Lower lobe of right lung (tissue), 2 donors: ENCODE data around the gene CHP1. TPM values are rescaled to one million over a fixed set of nuclear protein-coding genes. Genes with fewer than 3 reads are reported as not detected.
"Not testable (repeated sequence)": the region's sequence is repeated elsewhere in the genome, so short reads cannot be mapped to it uniquely, and the experiment has no call there.

ENCODE experiments used
- ATAC-seq, 2 donors: fragments of 200-7000 bp; cut with Tn5 transposase; one replicate each; pipeline ENCODE4 v1.9.1; 2020 to 2022; ENCODE audit warnings: mild to moderate bottlenecking in 2 of 2, moderate library complexity in 2 of 2
- DNase-seq: peaks from one replicate; pipeline ENCODE4 v3.0.0-alpha.2; 2020
- H3K27ac ChIP-seq: fragments of 200-600 bp; one replicate; pipeline ENCODE4 v1.8.0; 2022
- H3K27me3 ChIP-seq: fragments of 200-600 bp; one replicate; pipeline ENCODE4 v1.8.0; 2022; ENCODE audit warnings: low read depth
- H3K36me3 ChIP-seq: fragments of 200-600 bp; one replicate; pipeline ENCODE4 v1.8.0; 2022; ENCODE audit warnings: mild to moderate bottlenecking
- H3K4me1 ChIP-seq: fragments of 200-600 bp; one replicate; pipeline ENCODE4 v1.8.0; 2022
- H3K4me3 ChIP-seq: fragments of 200-600 bp; one replicate; pipeline ENCODE4 v1.8.0; 2022; ENCODE audit warnings: mild to moderate bottlenecking
- H3K9me3 ChIP-seq: fragments of 200-600 bp; one replicate; pipeline ENCODE4 v1.8.0; 2022
- CTCF ChIP-seq: fragments of 200-600 bp; IDR thresholded peaks from one replicate; pipeline ENCODE4 v1.8.0; 2022; ENCODE audit warnings: antibody characterized with exemption, mild to moderate bottlenecking
- intact Hi-C: fragments of 100-400 bp; cut with DNase I; formaldehyde crosslinking; loops from one replicate; pipeline ENCODE4 v1.11.0; 2022
- total RNA-seq: library from RNA; stranded (reverse); fragmentation: NEBNext Ultra II Directional; extraction: Animal tissue kit (Norgen Biotek cat#: 25700); gene quantifications from one replicate; pipeline ENCODE4 v1.2.1, GENCODE V29; 2021
- donor health status: DM: no; HTN: yes; CAD: no; lungs with severe emphysema.

The CHP1 gene
- total RNA-seq, 1 donor from 2014 or later, result 159 TPM

DNA sequence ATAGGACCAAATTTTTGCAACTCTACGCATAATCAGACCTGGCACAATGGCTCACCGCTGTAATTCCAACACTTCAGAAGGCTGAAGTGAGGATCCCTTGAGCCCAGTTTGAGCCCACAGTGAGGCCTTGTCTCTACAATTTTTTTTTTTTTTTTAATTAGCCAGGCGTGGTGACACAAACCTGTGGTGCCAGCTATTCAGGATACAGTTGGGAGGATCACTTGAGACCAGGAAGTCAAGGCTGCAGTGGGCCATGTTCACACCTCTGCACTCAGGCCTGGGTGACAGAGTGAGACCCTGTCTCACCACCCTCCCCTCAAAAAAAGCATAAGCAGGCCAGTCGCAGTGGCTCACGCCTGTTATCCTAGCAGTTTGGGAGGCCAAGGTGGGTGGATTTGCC, 76.6 kb downstream of the CHP1 start:
- no peak for TF ChIP-seq CTCF
- Histone ChIP-seq H3K36me3 (peaks cover 12% of the 10 kb centered on the region), H3K27ac (no peak overlapping the region), H3K4me1 (no peaks in the 10 kb centered on the region), H3K4me3 (no peak overlapping the region), H3K9me3 (no peaks in the 10 kb centered on the region), H3K27me3 (no peaks in the 10 kb centered on the region)
- no peak for ATAC-seq
- intact Hi-C loops, result no loop called here
- DNase-seq, result no peak

DNA sequence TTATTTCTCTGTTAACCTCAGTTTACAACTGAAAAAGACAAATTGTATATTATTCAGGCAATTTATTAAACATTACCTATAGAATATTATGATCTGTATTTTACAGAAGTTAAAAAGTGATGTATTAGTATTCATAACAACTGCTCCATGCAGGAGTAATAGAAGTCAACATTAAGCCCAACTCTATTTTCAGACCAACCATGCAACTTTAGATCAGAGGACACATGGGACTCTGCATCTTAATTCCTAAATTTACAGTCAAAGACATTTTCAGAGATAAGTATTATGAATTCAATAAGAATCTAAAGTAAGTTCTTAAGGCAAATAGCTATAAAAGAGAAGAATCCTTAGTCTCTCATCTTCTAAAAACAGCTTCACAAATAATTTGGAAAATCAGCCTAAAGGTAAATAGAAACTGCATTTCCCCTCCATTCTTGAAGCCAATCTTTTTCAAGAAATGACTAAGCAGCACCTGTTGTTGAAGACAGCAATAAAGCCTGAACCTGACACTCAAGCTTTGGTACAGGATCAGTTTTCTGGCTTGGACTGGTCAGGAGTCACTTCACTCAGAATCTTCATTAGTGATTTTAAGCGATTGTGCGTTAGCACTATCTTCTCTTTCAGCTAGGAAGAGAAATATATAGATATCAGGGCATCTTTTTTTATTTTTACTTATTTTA, 78.3 kb downstream of the CHP1 start:
- no peaks in the 10 kb centered on the region for H3K4me1 ChIP-seq
- no peak overlapping the region for H3K27ac ChIP-seq
- H3K9me3 ChIP-seq, result no peaks in the 10 kb centered on the region
- TF ChIP-seq CTCF, result no peak
- no peaks in the 10 kb centered on the region for H3K27me3 ChIP-seq
- peaks cover 15% of the 10 kb centered on the region for H3K36me3 ChIP-seq
- no peak for DNase-seq
- ATAC-seq, result no peak
- H3K4me3 ChIP-seq, result no peak overlapping the region
- intact Hi-C loops, result no loop called here

GRCh38 chr15:41320805-41321330, 89.8 kb downstream of the CHP1 start:
- H3K27me3 ChIP-seq, H3K4me3 ChIP-seq, intact Hi-C loops, H3K9me3 ChIP-seq, DNase-seq, H3K27ac ChIP-seq, H3K4me1 ChIP-seq, ATAC-seq, H3K36me3 ChIP-seq: not testable (repeated sequence)

DNA sequence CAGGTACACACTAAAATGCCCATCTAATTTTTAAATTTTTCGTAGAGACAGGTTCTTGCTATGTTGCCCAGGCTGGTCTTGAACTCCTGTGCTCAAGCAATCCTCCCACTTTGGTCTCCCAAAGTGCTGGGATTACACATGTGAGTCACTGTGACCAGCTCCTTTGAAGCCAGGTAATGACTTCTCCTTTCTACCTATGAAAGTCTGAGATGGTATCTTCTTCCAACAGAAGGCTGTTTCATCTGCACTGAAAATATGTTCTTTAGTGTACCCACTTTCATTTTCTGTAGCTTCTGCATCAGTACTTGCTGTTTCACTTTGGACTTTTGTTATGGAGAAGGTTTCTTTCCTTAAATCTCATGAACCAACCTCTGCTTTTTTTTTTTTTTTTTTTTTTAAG, 92.5 kb downstream of the CHP1 start:
- Histone ChIP-seq H3K4me1 (no peaks in the 10 kb centered on the region), H3K4me3 (no peak overlapping the region), H3K36me3 (no peaks in the 10 kb centered on the region), H3K27me3 (no peaks in the 10 kb centered on the region), H3K27ac (no peak overlapping the region), H3K9me3 (no peaks in the 10 kb centered on the region)
- DNase-seq, result no peak
- no peak for ATAC-seq
- intact Hi-C loops, result no loop called here
- TF ChIP-seq CTCF, result no peak

DNA sequence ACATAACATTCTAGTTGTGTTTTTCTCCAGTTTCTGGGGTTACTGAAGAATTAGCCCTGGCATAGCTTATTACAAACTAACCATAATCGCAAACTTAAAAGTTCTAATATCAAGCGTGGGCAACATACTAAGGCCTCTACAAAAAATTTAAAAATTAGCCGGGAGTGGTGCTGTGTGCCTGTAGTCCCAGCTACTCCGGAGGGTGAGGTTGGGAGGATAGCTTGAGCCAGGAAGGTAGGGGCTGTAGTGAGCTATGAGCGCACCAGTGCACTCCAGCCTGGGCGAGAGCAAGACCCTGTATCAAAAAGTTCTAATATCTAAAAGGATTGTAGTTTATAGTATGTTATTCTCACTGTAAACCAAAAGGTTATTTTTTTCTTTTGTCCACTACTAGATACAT, 100.2 kb downstream of the CHP1 start:
- Histone ChIP-seq H3K4me3 (no peak overlapping the region), H3K27ac (no peak overlapping the region)
- intact Hi-C loops, result no loop called here

More for the DNA sequence above, 100.2 kb downstream of the CHP1 start:
- ATAC-seq, result no peak
- Histone ChIP-seq H3K9me3 (no peaks in the 10 kb centered on the region), H3K27me3 (no peaks in the 10 kb centered on the region), H3K36me3 (no peaks in the 10 kb centered on the region), H3K4me1 (peaks cover 15% of the 10 kb centered on the region)
- DNase-seq, result no peak
- TF ChIP-seq CTCF, result no peak

Other genes with a start within 250 kb of the CHP1 start
- 25.0 TPM for gene INO80, start 115.0 kb upstream of the CHP1 start, total RNA-seq
- gene EXD1, start 511 bp upstream of the CHP1 start, total RNA-seq, result not detected
- gene OIP5, start 101.3 kb downstream of the CHP1 start, total RNA-seq, result 0.62 TPM
- gene NUSAP1, start 101.6 kb downstream of the CHP1 start, total RNA-seq, result 7.0 TPM
- gene NDUFAF1, start 171.2 kb downstream of the CHP1 start, total RNA-seq, result 16.3 TPM
- 27.1 TPM for gene RTF1, start 185.8 kb downstream of the CHP1 start, total RNA-seq